ENCODE data around the gene GPR183.

DNA sequence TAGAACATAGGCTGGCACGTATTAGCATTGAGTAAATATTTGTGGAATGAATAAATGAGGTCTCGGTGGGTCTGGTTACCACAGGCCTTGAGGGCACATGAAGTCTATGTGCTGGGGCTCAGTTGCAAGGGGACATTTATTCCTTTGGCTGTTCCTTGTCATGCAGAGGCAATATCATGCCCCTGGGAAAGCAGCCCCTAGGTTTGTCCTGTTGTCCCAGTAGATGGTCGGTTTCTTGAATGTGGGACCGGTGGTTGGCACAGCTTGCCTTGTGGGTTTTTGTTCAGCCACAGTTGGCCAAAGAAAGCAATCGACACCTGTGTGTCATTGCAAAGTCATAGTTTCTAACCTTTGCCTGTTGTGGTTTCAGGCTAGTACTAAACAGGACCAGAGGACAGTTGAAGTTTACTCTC lies 24.7 kb upstream of the GPR183 start:
- no peak for TF ChIP-seq EZH2 (IDR thresholded peaks at IDR 0.05; ENCODE audit: insufficient read depth, poor library complexity, severe bottlenecking)
- no peak for TF ChIP-seq EZH2phosphoT487 (IDR thresholded peaks at IDR 0.05; ENCODE audit: insufficient read depth, low read depth)

Measured in GM23248 (cell line).